Lower lobe of right lung (tissue), 2 donors: Measurements from ENCODE around the gene MYH7. TPM values are rescaled to one million over a fixed set of nuclear protein-coding genes. Genes with fewer than 3 reads are reported as not detected.

Experiments used
- ATAC-seq, 2 donors: fragments of 200-7000 bp; cut with Tn5 transposase; one replicate each; pipeline ENCODE4 v1.9.1; 2020 to 2022; ENCODE audit warnings: mild to moderate bottlenecking in 2 of 2, moderate library complexity in 2 of 2
- DNase-seq: peaks from one replicate; pipeline ENCODE4 v3.0.0-alpha.2; 2020
- H3K27ac ChIP-seq: fragments of 200-600 bp; one replicate; pipeline ENCODE4 v1.8.0; 2022
- H3K27me3 ChIP-seq: fragments of 200-600 bp; one replicate; pipeline ENCODE4 v1.8.0; 2022; ENCODE audit warnings: low read depth
- H3K36me3 ChIP-seq: fragments of 200-600 bp; one replicate; pipeline ENCODE4 v1.8.0; 2022; ENCODE audit warnings: mild to moderate bottlenecking
- H3K4me1 ChIP-seq: fragments of 200-600 bp; one replicate; pipeline ENCODE4 v1.8.0; 2022
- H3K4me3 ChIP-seq: fragments of 200-600 bp; one replicate; pipeline ENCODE4 v1.8.0; 2022; ENCODE audit warnings: mild to moderate bottlenecking
- H3K9me3 ChIP-seq: fragments of 200-600 bp; one replicate; pipeline ENCODE4 v1.8.0; 2022
- CTCF ChIP-seq: fragments of 200-600 bp; IDR thresholded peaks from one replicate; pipeline ENCODE4 v1.8.0; 2022; ENCODE audit warnings: antibody characterized with exemption, mild to moderate bottlenecking
- intact Hi-C: fragments of 100-400 bp; cut with DNase I; formaldehyde crosslinking; loops from one replicate; pipeline ENCODE4 v1.11.0; 2022
- total RNA-seq: library from RNA; stranded (reverse); fragmentation: NEBNext Ultra II Directional; extraction: Animal tissue kit (Norgen Biotek cat#: 25700); gene quantifications from one replicate; pipeline ENCODE4 v1.2.1, GENCODE V29; 2021
- donor health status: DM: no; HTN: yes; CAD: no; lungs with severe emphysema.

Gene MYH7
- total RNA-seq, 1 donor from 2014 or later: 0.09 TPM

GRCh38 chr14:23434488-23435222 lies 805 bp downstream of the MYH7 start:
- DNase-seq (no peak), ATAC-seq (no peak)
- H3K4me3 ChIP-seq: no peak overlapping the region
- no peaks in the 10 kb centered on the region for H3K4me1 ChIP-seq
- no peak for TF ChIP-seq CTCF
- no peaks in the 10 kb centered on the region for H3K27me3 ChIP-seq
- H3K27ac ChIP-seq: no peak overlapping the region
- intact Hi-C loops: no loop called here
- H3K9me3 ChIP-seq: no peaks in the 10 kb centered on the region
- H3K36me3 ChIP-seq: no peaks in the 10 kb centered on the region

- intact Hi-C loops: no loop called here
- Histone ChIP-seq H3K27me3 (no peaks in the 10 kb centered on the region), H3K27ac (no peak overlapping the region), H3K36me3 (no peaks in the 10 kb centered on the region), H3K4me3 (no peak overlapping the region), H3K4me1 (no peaks in the 10 kb centered on the region), H3K9me3 (no peaks in the 10 kb centered on the region)
- no peak for ATAC-seq
- TF ChIP-seq CTCF: no peak
- no peak for DNase-seq
These were observed 2.0 kb downstream of the MYH7 start for GRCh38 chr14:23433457-23433856.

GRCh38 chr14:23432946-23433345 lies 2.5 kb downstream of the MYH7 start:
- Histone ChIP-seq H3K4me1 (no peaks in the 10 kb centered on the region), H3K4me3 (no peak overlapping the region), H3K36me3 (no peaks in the 10 kb centered on the region), H3K9me3 (no peaks in the 10 kb centered on the region), H3K27me3 (no peaks in the 10 kb centered on the region), H3K27ac (no peak overlapping the region)
- DNase-seq (no peak), ATAC-seq (no peak)
- intact Hi-C loops: no loop called here
- TF ChIP-seq CTCF: no peak

GRCh38 chr14:23432102-23432925 lies 3.1 kb downstream of the MYH7 start:
- intact Hi-C loops: no loop called here
- ATAC-seq: no peak
- Histone ChIP-seq H3K36me3 (no peaks in the 10 kb centered on the region), H3K9me3 (no peaks in the 10 kb centered on the region), H3K4me3 (no peak overlapping the region), H3K4me1 (no peaks in the 10 kb centered on the region), H3K27ac (no peak overlapping the region), H3K27me3 (no peaks in the 10 kb centered on the region)
- TF ChIP-seq CTCF: no peak
- DNase-seq: no peak

GRCh38 chr14:23431486-23431885 lies 4.0 kb downstream of the MYH7 start:
- H3K4me1 ChIP-seq: no peaks in the 10 kb centered on the region
- H3K36me3 ChIP-seq: no peaks in the 10 kb centered on the region
- H3K27ac ChIP-seq: no peak overlapping the region
- TF ChIP-seq CTCF: no peak
- ATAC-seq (no peak), DNase-seq (no peak)
- intact Hi-C loops: no loop called here
- H3K9me3 ChIP-seq: no peaks in the 10 kb centered on the region
- no peak overlapping the region for H3K4me3 ChIP-seq
- H3K27me3 ChIP-seq: no peaks in the 10 kb centered on the region
